Left renal cortex interstitium (tissue), 4 donors: Measurements from ENCODE around the gene GATM. TPM values are rescaled to one million over a fixed set of nuclear protein-coding genes. Genes with fewer than 3 reads are reported as not detected.
"Not testable (repeated sequence)": the region's sequence is repeated elsewhere in the genome, so short reads cannot be mapped to it uniquely, and the experiment has no call there.

ENCODE experiments used
- DNase-seq, 4 donors: peaks; one replicate each; pipeline ENCODE4 v3.0.0-alpha.2; 2013; ENCODE audit warnings: low read depth in 4 of 4, low spot score in 2 of 4, missing footprints in 1 of 4
- polyA plus RNA-seq, 4 donors: library from polyadenylated mRNA; unstranded; fragments of 120-200 nt; gene quantifications; one replicate each; pipeline ENCODE4 v1.2.1, GENCODE V29; 2013; ENCODE audit not compliant: insufficient read length in 4 of 4

GATM gene
- polyA plus RNA-seq, 4 donors: 175 to 252 (median 232) TPM

GRCh38 chr15:45391746-45392583 lies 13.6 kb upstream of the GATM start:
- no peak for DNase-seq

GRCh38 chr15:45389351-45389750 lies 11.0 kb upstream of the GATM start:
- no peak for DNase-seq

- no peak for DNase-seq
Observed at GRCh38 chr15:45387380-45388007, 9.2 kb upstream of the GATM start.

GRCh38 chr15:45386974-45387373 lies 8.6 kb upstream of the GATM start:
- no peak for DNase-seq

- DNase-seq: no peak
Observed at GRCh38 chr15:45386420-45386819, 8.1 kb upstream of the GATM start.

- DNase-seq: no peak
Observed at GRCh38 chr15:45385590-45385989, 7.2 kb upstream of the GATM start.

- no peak for DNase-seq
Observed at GRCh38 chr15:45384700-45385099, 6.4 kb upstream of the GATM start.

- DNase-seq: no peak
Observed at GRCh38 chr15:45378913-45379262, 544 bp upstream of the GATM start.

GRCh38 chr15:45377609-45378148 lies 665 bp downstream of the GATM start:
- no peak for DNase-seq

GRCh38 chr15:45376967-45377608 lies 1.3 kb downstream of the GATM start:
- no peak for DNase-seq

- no peak for DNase-seq
Observed at GRCh38 chr15:45376300-45376928, 1.9 kb downstream of the GATM start.

- no peak for DNase-seq
Observed at GRCh38 chr15:45375836-45376235, 2.5 kb downstream of the GATM start.

- DNase-seq: no peak
Observed at GRCh38 chr15:45373976-45374375, 4.4 kb downstream of the GATM start.

GRCh38 chr15:45372041-45372995 lies 6.0 kb downstream of the GATM start:
- DNase-seq: no peak

GRCh38 chr15:45371546-45371945 lies 6.8 kb downstream of the GATM start:
- no peak for DNase-seq

- DNase-seq: not testable (repeated sequence)
Observed at GRCh38 chr15:45370042-45370441, 8.3 kb downstream of the GATM start.

- DNase-seq: not testable (repeated sequence)
Observed at GRCh38 chr15:45367222-45367621, 11.1 kb downstream of the GATM start.

- no peak for DNase-seq
Observed at GRCh38 chr15:45364271-45364670, 14.1 kb downstream of the GATM start.

GRCh38 chr15:45363801-45364200 lies 14.5 kb downstream of the GATM start:
- no peak for DNase-seq

- DNase-seq: no peak
Observed at GRCh38 chr15:45363334-45363733, 15.0 kb downstream of the GATM start.
